GM19452 (cell line): Measurements from ENCODE around the gene APIP.
"Not testable (repeated sequence)": the region's sequence is repeated elsewhere in the genome, so short reads cannot be mapped to it uniquely, and the experiment has no call there.

Experiments used
- ATAC-seq: cut with Tn5 transposase; IDR thresholded peaks from one replicate; pipeline ENCODE4 v1.9.1; 2021; ENCODE audit not compliant: unreplicated experiment

APIP gene

GRCh38 chr11:34926101-34926830 lies 10.1 kb upstream of the APIP start:
- ATAC-seq: no peak

GRCh38 chr11:34924714-34925113 lies 8.5 kb upstream of the APIP start:
- no peak for ATAC-seq

GRCh38 chr11:34921156-34921555 lies 5.0 kb upstream of the APIP start:
- no peak for ATAC-seq

GRCh38 chr11:34916843-34917770 lies 928 bp upstream of the APIP start:
- ATAC-seq: peak; percentile 24

- peak; percentile 17 for ATAC-seq
Observed at GRCh38 chr11:34915136-34916014, 804 bp downstream of the APIP start.

GRCh38 chr11:34913556-34913955 lies 2.6 kb downstream of the APIP start:
- ATAC-seq: not testable (repeated sequence)

- no peak for ATAC-seq
Observed at GRCh38 chr11:34911676-34912075, 4.5 kb downstream of the APIP start.

- peak; percentile 44 for ATAC-seq
Observed at GRCh38 chr11:34910817-34911216, 5.4 kb downstream of the APIP start.

- no peak for ATAC-seq
Observed at GRCh38 chr11:34909955-34910354, 6.2 kb downstream of the APIP start.

- ATAC-seq: no peak
Observed at GRCh38 chr11:34909415-34909814, 6.8 kb downstream of the APIP start.

- no peak for ATAC-seq
Observed at GRCh38 chr11:34907934-34908593, 8.1 kb downstream of the APIP start.

- no peak for ATAC-seq
Observed at GRCh38 chr11:34905666-34906065, 10.5 kb downstream of the APIP start.

- ATAC-seq: no peak
Observed at GRCh38 chr11:34904421-34904955, 11.7 kb downstream of the APIP start.

GRCh38 chr11:34899633-34900016 lies 16.6 kb downstream of the APIP start:
- no peak for ATAC-seq

- no peak for ATAC-seq
Observed at GRCh38 chr11:34898474-34898873, 17.7 kb downstream of the APIP start.

- no peak for ATAC-seq
Observed at GRCh38 chr11:34897171-34897870, 18.9 kb downstream of the APIP start.

- ATAC-seq: not testable (repeated sequence)
Observed at GRCh38 chr11:34896191-34896590, 20.0 kb downstream of the APIP start.

GRCh38 chr11:34893416-34893815 lies 22.8 kb downstream of the APIP start:
- ATAC-seq: no peak

GRCh38 chr11:34891611-34892010 lies 24.6 kb downstream of the APIP start:
- no peak for ATAC-seq

- no peak for ATAC-seq
Observed at GRCh38 chr11:34890812-34891211, 25.4 kb downstream of the APIP start.
